ENCODE results near the gene PTCH2.

PTCH2 gene, protein sequence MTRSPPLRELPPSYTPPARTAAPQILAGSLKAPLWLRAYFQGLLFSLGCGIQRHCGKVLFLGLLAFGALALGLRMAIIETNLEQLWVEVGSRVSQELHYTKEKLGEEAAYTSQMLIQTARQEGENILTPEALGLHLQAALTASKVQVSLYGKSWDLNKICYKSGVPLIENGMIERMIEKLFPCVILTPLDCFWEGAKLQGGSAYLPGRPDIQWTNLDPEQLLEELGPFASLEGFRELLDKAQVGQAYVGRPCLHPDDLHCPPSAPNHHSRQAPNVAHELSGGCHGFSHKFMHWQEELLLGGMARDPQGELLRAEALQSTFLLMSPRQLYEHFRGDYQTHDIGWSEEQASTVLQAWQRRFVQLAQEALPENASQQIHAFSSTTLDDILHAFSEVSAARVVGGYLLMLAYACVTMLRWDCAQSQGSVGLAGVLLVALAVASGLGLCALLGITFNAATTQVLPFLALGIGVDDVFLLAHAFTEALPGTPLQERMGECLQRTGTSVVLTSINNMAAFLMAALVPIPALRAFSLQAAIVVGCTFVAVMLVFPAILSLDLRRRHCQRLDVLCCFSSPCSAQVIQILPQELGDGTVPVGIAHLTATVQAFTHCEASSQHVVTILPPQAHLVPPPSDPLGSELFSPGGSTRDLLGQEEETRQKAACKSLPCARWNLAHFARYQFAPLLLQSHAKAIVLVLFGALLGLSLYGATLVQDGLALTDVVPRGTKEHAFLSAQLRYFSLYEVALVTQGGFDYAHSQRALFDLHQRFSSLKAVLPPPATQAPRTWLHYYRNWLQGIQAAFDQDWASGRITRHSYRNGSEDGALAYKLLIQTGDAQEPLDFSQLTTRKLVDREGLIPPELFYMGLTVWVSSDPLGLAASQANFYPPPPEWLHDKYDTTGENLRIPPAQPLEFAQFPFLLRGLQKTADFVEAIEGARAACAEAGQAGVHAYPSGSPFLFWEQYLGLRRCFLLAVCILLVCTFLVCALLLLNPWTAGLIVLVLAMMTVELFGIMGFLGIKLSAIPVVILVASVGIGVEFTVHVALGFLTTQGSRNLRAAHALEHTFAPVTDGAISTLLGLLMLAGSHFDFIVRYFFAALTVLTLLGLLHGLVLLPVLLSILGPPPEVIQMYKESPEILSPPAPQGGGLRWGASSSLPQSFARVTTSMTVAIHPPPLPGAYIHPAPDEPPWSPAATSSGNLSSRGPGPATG

DNA sequence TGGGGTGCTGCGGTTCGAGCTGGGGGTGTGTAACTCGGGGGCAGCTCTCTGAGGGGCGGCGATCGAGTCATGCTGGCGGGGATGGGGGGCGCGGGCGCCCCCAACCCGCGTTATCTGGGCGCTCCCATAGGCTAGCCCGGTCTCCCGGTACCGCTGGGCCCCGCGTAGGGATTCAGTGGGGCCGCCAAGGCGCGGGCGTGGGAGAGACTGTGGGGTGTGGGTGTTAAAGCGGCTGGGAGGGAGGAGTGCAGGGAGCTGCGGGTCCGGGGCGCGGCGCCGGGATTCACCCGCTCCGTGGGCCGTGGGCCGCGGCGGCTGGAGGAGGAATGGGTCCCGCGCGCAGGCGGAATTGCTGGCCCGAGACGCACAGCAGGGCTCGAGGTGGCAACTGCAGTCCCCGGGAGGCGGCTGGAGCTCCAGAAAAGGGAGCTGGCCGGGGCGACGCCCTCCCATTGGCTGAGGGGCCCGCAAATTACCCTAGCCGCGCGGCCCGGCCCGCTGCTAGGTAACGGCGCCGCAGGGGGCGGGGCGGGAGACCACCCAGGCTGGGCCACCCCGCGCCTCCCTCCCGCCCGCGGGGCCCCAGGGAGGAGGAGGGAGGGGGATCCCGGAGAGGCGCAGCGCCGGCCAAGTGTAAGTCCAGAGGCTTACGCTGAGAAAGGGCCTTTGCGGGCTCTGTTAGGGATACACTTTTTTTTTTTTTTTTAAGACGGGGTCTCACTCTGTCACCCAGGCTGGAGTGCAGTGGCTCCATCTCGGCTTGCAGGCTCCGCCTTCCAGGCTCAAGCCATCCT lies at the start of gene PTCH2:
Gene PTCH2 (minus strand): TSS at position 392 of the 794 bp plus-strand sequence. CDS start 321 bp downstream, at position 71.
- no peak within 1 kb of the TSS for H3K4me3 ChIP-seq (ENCODE audit: low read depth in 1 of 2, low read length in 1 of 2)
- H3K9me3 ChIP-seq = no peaks in the 10 kb centered on the region
- H3K27me3 ChIP-seq = peaks cover 41% of the 10 kb centered on the region
- peaks cover 0 to 9% of the 10 kb centered on the region in 2 experiments for H3K4me1 ChIP-seq (ENCODE audit: control insufficient read depth in 1 of 2, insufficient read depth in 1 of 2, low read depth in 1 of 2, low read length in 1 of 2)
- no peak within 1 kb of the TSS for H3K27ac ChIP-seq
- no peaks in the 10 kb centered on the region for H3K36me3 ChIP-seq
- TF ChIP-seq CTCF (IDR thresholded peaks at IDR 0.05) = no peak

GRCh38 chr1:44890007-44890406 lies 47.0 kb upstream of the PTCH2 start:
- Histone ChIP-seq H3K36me3 (no peaks in the 10 kb centered on the region), H3K9me3 (peaks cover 3% of the 10 kb centered on the region)
- no peak for TF ChIP-seq CTCF (IDR thresholded peaks at IDR 0.05)

GRCh38 chr1:44885406-44885805 lies 42.4 kb upstream of the PTCH2 start:
- no peak for TF ChIP-seq CTCF (IDR thresholded peaks at IDR 0.05)
- H3K4me1 ChIP-seq (ENCODE audit: control insufficient read depth in 1 of 2, insufficient read depth in 1 of 2, low read depth in 1 of 2, low read length in 1 of 2) = no peaks in the 10 kb centered on the region
- H3K36me3 ChIP-seq = no peaks in the 10 kb centered on the region
- H3K9me3 ChIP-seq = peaks cover 3% of the 10 kb centered on the region
- H3K27me3 ChIP-seq = no peaks in the 10 kb centered on the region
- H3K4me3 ChIP-seq (ENCODE audit: low read depth in 1 of 2, low read length in 1 of 2) = no peak overlapping the region
- no peak overlapping the region for H3K27ac ChIP-seq

More at GRCh38 chr1:44890007-44890406, 47.0 kb upstream of the PTCH2 start:
- Histone ChIP-seq H3K27me3 (no peaks in the 10 kb centered on the region), H3K4me1 (ENCODE audit: control insufficient read depth in 1 of 2, insufficient read depth in 1 of 2, low read depth in 1 of 2, low read length in 1 of 2) (no peaks in the 10 kb centered on the region), H3K27ac (no peak overlapping the region), H3K4me3 (ENCODE audit: low read depth in 1 of 2, low read length in 1 of 2) (no peak overlapping the region)

DNA sequence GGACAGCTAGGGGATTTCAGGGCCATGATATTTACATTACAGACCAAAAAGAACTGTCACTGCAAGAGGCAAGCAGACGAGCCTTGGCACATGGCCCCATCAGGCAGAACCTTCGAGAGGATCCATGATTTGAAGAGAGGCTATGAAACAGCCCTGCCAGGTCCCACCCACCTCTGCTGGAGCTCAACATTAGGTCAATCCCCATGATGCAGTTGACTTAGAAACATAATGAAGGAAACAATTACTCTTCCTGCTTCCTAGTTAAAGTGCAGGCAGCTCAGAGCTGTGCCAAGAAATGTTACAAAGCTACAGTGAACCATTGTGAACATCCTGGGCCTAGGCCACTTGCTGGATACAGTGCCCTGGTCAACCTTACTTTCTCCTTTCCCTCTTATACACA lies 41.7 kb upstream of the PTCH2 start:
- Histone ChIP-seq H3K27me3 (no peaks in the 10 kb centered on the region), H3K4me1 (ENCODE audit: control insufficient read depth in 1 of 2, insufficient read depth in 1 of 2, low read depth in 1 of 2, low read length in 1 of 2) (no peaks in the 10 kb centered on the region), H3K4me3 (ENCODE audit: low read depth in 1 of 2, low read length in 1 of 2) (no peak overlapping the region), H3K27ac (no peak overlapping the region), H3K9me3 (peaks cover 3% of the 10 kb centered on the region), H3K36me3 (no peaks in the 10 kb centered on the region)
- TF ChIP-seq CTCF (IDR thresholded peaks at IDR 0.05) = no peak
